Measurements from ENCODE around the gene SERP2. TPM values are rescaled to one million over a fixed set of nuclear protein-coding genes. Genes with fewer than 3 reads are reported as not detected.

The SERP2 gene
- total and polyA plus RNA-seq, 4 donors = 3.4 to 13.4 (median 8.3) TPM

GRCh38 chr13:44416744-44417143 is 43.1 kb downstream of the SERP2 start:
- whole genome bisulfite sequencing, 2 donors = 96 to 98% methylated on average over 6 of the region's 6 CpGs
- Histone ChIP-seq H3K27me3 (ENCODE audit: control insufficient read depth in 1 of 2, insufficient read depth in 2 of 2, low read length in 1 of 2) (no peaks in the 10 kb centered on the region), H3K4me3 (ENCODE audit: low read length in 2 of 2) (no peak overlapping the region), H3K4me1 (ENCODE audit: control insufficient read depth in 1 of 2, insufficient read depth in 2 of 2, low read length in 2 of 2) (no peaks in the 10 kb centered on the region), H3K27ac (ENCODE audit: low read depth in 1 of 2, low read length in 2 of 2) (no peak overlapping the region), H3K9me3 (ENCODE audit: control insufficient read depth, low read length) (no peaks in the 10 kb centered on the region), H3K36me3 (ENCODE audit: control insufficient read depth in 1 of 2, insufficient read depth in 2 of 2, low read length in 1 of 2) (no peaks in the 10 kb centered on the region)
- intact Hi-C loops (cut with DNase I) = no loop called here
- ATAC-seq (ENCODE audit: low FRiP score) = no peak
- DNase-seq = no peak

GRCh38 chr13:44417446-44417845 is 43.8 kb downstream of the SERP2 start:
- 85 to 90% methylated on average over 8 of the region's 8 CpGs for WGBS, 2 donors
- peak in 1 of 2 donors; percentile 51 for DNase-seq
- no peak overlapping the region for H3K27ac ChIP-seq (ENCODE audit: low read depth in 1 of 2, low read length in 2 of 2)
- intact Hi-C loops (cut with DNase I) = no loop called here
- H3K9me3 ChIP-seq (ENCODE audit: control insufficient read depth, low read length) = no peaks in the 10 kb centered on the region
- H3K27me3 ChIP-seq (ENCODE audit: control insufficient read depth in 1 of 2, insufficient read depth in 2 of 2, low read length in 1 of 2) = no peaks in the 10 kb centered on the region
- no peak for ATAC-seq (ENCODE audit: low FRiP score)
- H3K36me3 ChIP-seq (ENCODE audit: control insufficient read depth in 1 of 2, insufficient read depth in 2 of 2, low read length in 1 of 2) = no peaks in the 10 kb centered on the region
- H3K4me3 ChIP-seq (ENCODE audit: low read length in 2 of 2) = no peak overlapping the region
- H3K4me1 ChIP-seq (ENCODE audit: control insufficient read depth in 1 of 2, insufficient read depth in 2 of 2, low read length in 2 of 2) = no peaks in the 10 kb centered on the region

GRCh38 chr13:44417876-44418275 is 44.3 kb downstream of the SERP2 start:
- ATAC-seq (ENCODE audit: low FRiP score) (no peak), DNase-seq (peak in 1 of 2 donors; percentile 23)
- Histone ChIP-seq H3K27ac (ENCODE audit: low read depth in 1 of 2, low read length in 2 of 2) (no peak overlapping the region), H3K27me3 (ENCODE audit: control insufficient read depth in 1 of 2, insufficient read depth in 2 of 2, low read length in 1 of 2) (no peaks in the 10 kb centered on the region), H3K4me1 (ENCODE audit: control insufficient read depth in 1 of 2, insufficient read depth in 2 of 2, low read length in 2 of 2) (no peaks in the 10 kb centered on the region), H3K4me3 (ENCODE audit: low read length in 2 of 2) (no peak overlapping the region), H3K36me3 (ENCODE audit: control insufficient read depth in 1 of 2, insufficient read depth in 2 of 2, low read length in 1 of 2) (no peaks in the 10 kb centered on the region), H3K9me3 (ENCODE audit: control insufficient read depth, low read length) (no peaks in the 10 kb centered on the region)
- WGBS, 2 donors = 82 to 88% methylated on average over 7 of the region's 7 CpGs
- intact Hi-C loops (cut with DNase I) = no loop called here

GRCh38 chr13:44420376-44421220 is 47.0 kb downstream of the SERP2 start:
- no peak overlapping the region for H3K27ac ChIP-seq (ENCODE audit: low read depth in 1 of 2, low read length in 2 of 2)
- no peak for ATAC-seq (ENCODE audit: low FRiP score)
- intact Hi-C loops (cut with DNase I) = no loop called here
- no peaks in the 10 kb centered on the region for H3K27me3 ChIP-seq (ENCODE audit: control insufficient read depth in 1 of 2, insufficient read depth in 2 of 2, low read length in 1 of 2)
- no peaks in the 10 kb centered on the region for H3K9me3 ChIP-seq (ENCODE audit: control insufficient read depth, low read length)
- no peaks in the 10 kb centered on the region for H3K36me3 ChIP-seq (ENCODE audit: control insufficient read depth in 1 of 2, insufficient read depth in 2 of 2, low read length in 1 of 2)
- H3K4me1 ChIP-seq (ENCODE audit: control insufficient read depth in 1 of 2, insufficient read depth in 2 of 2, low read length in 2 of 2) = no peaks in the 10 kb centered on the region
- peak in 1 of 2 donors; percentile 26 for DNase-seq
- H3K4me3 ChIP-seq (ENCODE audit: low read length in 2 of 2) = no peak overlapping the region
- WGBS, 2 donors = 90 to 92% methylated on average over 15 of the region's 15 CpGs

GRCh38 chr13:44421853-44422525 is 48.4 kb downstream of the SERP2 start:
- WGBS, 2 donors = 99 to 100% methylated on average over 2 of the region's 2 CpGs
- H3K27me3 ChIP-seq (ENCODE audit: control insufficient read depth in 1 of 2, insufficient read depth in 2 of 2, low read length in 1 of 2) = no peaks in the 10 kb centered on the region
- no peaks in the 10 kb centered on the region for H3K9me3 ChIP-seq (ENCODE audit: control insufficient read depth, low read length)
- intact Hi-C loops (cut with DNase I) = no loop called here
- H3K36me3 ChIP-seq (ENCODE audit: control insufficient read depth in 1 of 2, insufficient read depth in 2 of 2, low read length in 1 of 2) = peaks cover 0 to 1% of the 10 kb centered on the region in 2 donors
- ATAC-seq (ENCODE audit: low FRiP score) (no peak), DNase-seq (no peak)
- no peaks in the 10 kb centered on the region for H3K4me1 ChIP-seq (ENCODE audit: control insufficient read depth in 1 of 2, insufficient read depth in 2 of 2, low read length in 2 of 2)
- no peak overlapping the region for H3K4me3 ChIP-seq (ENCODE audit: low read length in 2 of 2)
- H3K27ac ChIP-seq (ENCODE audit: low read depth in 1 of 2, low read length in 2 of 2) = no peak overlapping the region

- H3K27me3 ChIP-seq (ENCODE audit: control insufficient read depth in 1 of 2, insufficient read depth in 2 of 2, low read length in 1 of 2) = no peaks in the 10 kb centered on the region
- H3K9me3 ChIP-seq (ENCODE audit: control insufficient read depth, low read length) = no peaks in the 10 kb centered on the region
- DNase-seq = peak in 1 of 2 donors; percentile 76
- H3K4me1 ChIP-seq (ENCODE audit: control insufficient read depth in 1 of 2, insufficient read depth in 2 of 2, low read length in 2 of 2) = no peaks in the 10 kb centered on the region
- WGBS, 2 donors = 91% methylated on average over 15 of the region's 15 CpGs
- H3K36me3 ChIP-seq (ENCODE audit: control insufficient read depth in 1 of 2, insufficient read depth in 2 of 2, low read length in 1 of 2) = peaks cover 0 to 1% of the 10 kb centered on the region in 2 donors
- H3K4me3 ChIP-seq (ENCODE audit: low read length in 2 of 2) = no peak overlapping the region
- no peak for ATAC-seq (ENCODE audit: low FRiP score)
- H3K27ac ChIP-seq (ENCODE audit: low read depth in 1 of 2, low read length in 2 of 2) = no peak overlapping the region
- intact Hi-C loops (cut with DNase I) = no loop called here
These were observed 49.4 kb downstream of the SERP2 start for GRCh38 chr13:44422755-44423643.

- H3K4me3 ChIP-seq (ENCODE audit: low read length in 2 of 2) = no peak overlapping the region
- H3K27ac ChIP-seq (ENCODE audit: low read depth in 1 of 2, low read length in 2 of 2) = no peak overlapping the region
- DNase-seq (peak in 1 of 2 donors; percentile 41), ATAC-seq (ENCODE audit: low FRiP score) (no peak)
- H3K4me1 ChIP-seq (ENCODE audit: control insufficient read depth in 1 of 2, insufficient read depth in 2 of 2, low read length in 2 of 2) = peaks cover 0 to 3% of the 10 kb centered on the region in 2 donors
- WGBS, 2 donors = 96 to 97% methylated on average over 5 of the region's 5 CpGs
- intact Hi-C loops (cut with DNase I) = no loop called here
- H3K36me3 ChIP-seq (ENCODE audit: control insufficient read depth in 1 of 2, insufficient read depth in 2 of 2, low read length in 1 of 2) = peaks cover 0 to 1% of the 10 kb centered on the region in 2 donors
- no peaks in the 10 kb centered on the region for H3K9me3 ChIP-seq (ENCODE audit: control insufficient read depth, low read length)
- no peaks in the 10 kb centered on the region for H3K27me3 ChIP-seq (ENCODE audit: control insufficient read depth in 1 of 2, insufficient read depth in 2 of 2, low read length in 1 of 2)
These were observed 50.2 kb downstream of the SERP2 start for GRCh38 chr13:44423824-44424223.

- no peak overlapping the region for H3K4me3 ChIP-seq (ENCODE audit: low read length in 2 of 2)
- DNase-seq = peak in 1 of 2 donors; percentile 16
- H3K27ac ChIP-seq (ENCODE audit: low read depth in 1 of 2, low read length in 2 of 2) = no peak overlapping the region
- 61 to 64% methylated on average over 9 of the region's 9 CpGs for whole genome bisulfite sequencing, 2 donors
- peaks cover 0 to 4% of the 10 kb centered on the region in 2 donors for H3K4me1 ChIP-seq (ENCODE audit: control insufficient read depth in 1 of 2, insufficient read depth in 2 of 2, low read length in 2 of 2)
- H3K9me3 ChIP-seq (ENCODE audit: control insufficient read depth, low read length) = no peaks in the 10 kb centered on the region
- no peaks in the 10 kb centered on the region for H3K27me3 ChIP-seq (ENCODE audit: control insufficient read depth in 1 of 2, insufficient read depth in 2 of 2, low read length in 1 of 2)
- intact Hi-C loops (cut with DNase I) = no loop called here
- H3K36me3 ChIP-seq (ENCODE audit: control insufficient read depth in 1 of 2, insufficient read depth in 2 of 2, low read length in 1 of 2) = peaks cover 0 to 1% of the 10 kb centered on the region in 2 donors
- ATAC-seq (ENCODE audit: low FRiP score) = no peak
These were observed 51.6 kb downstream of the SERP2 start for GRCh38 chr13:44425041-44425814.
